Neuronal stem cell (in vitro differentiated cells): ENCODE measurements around the gene WDR20.

Experiments
- DNase-seq: peaks from one replicate; pipeline ENCODE4 v3.0.0-alpha.2; 2013; ENCODE audit warnings: low spot score
- H2AFZ ChIP-seq: one replicate; pipeline ENCODE4 v1.6.1; 2013; ENCODE audit warnings: mild to moderate bottlenecking, low read length, inconsistent platforms
- H2AK5ac ChIP-seq: 2 replicates; pipeline ENCODE4 v1.6.1; 2013; ENCODE audit warnings: low read depth, mild to moderate bottlenecking, inconsistent platforms, low read length, moderate library complexity, mixed read lengths
- H2BK120ac ChIP-seq: 2 replicates; pipeline ENCODE4 v1.6.1; 2013; ENCODE audit warnings: low read depth, mild to moderate bottlenecking, inconsistent platforms, low read length, moderate library complexity, mixed read lengths
- H2BK12ac ChIP-seq: one replicate; pipeline ENCODE4 v1.6.1; 2013; ENCODE audit warnings: low read length, inconsistent platforms
- H2BK15ac ChIP-seq: 2 replicates; pipeline ENCODE4 v1.6.1; 2013; ENCODE audit warnings: mild to moderate bottlenecking, low read length, inconsistent platforms, mixed read lengths
- H2BK5ac ChIP-seq: one replicate; pipeline ENCODE4 v1.6.1; 2013; ENCODE audit warnings: inconsistent platforms, mild to moderate bottlenecking, low read length, moderate library complexity
- H3K14ac ChIP-seq: one replicate; pipeline ENCODE4 v1.6.1; 2013; ENCODE audit warnings: low read length, inconsistent platforms
- H3K18ac ChIP-seq: 2 replicates; pipeline ENCODE4 v1.6.1; 2013; ENCODE audit warnings: low read length, inconsistent platforms
- H3K23ac ChIP-seq: 2 replicates; pipeline ENCODE4 v1.6.1; 2013; ENCODE audit warnings: low read depth, mild to moderate bottlenecking, mixed read lengths, low read length, inconsistent platforms; ENCODE audit not compliant: poor library complexity
- H3K27ac ChIP-seq: replicated peaks from 3 replicates; pipeline ENCODE4 v1.5.1; 2013; ENCODE audit warnings: low read length, inconsistent platforms
- H3K27me3 ChIP-seq, 3 experiments: 2 replicates each; pipeline ENCODE4 v1.6.1; 2013; ENCODE audit warnings: low read length in 3 of 3, mild to moderate bottlenecking in 2 of 3, inconsistent platforms in 1 of 3, low read depth in 1 of 3, mixed read lengths in 1 of 3, moderate library complexity in 1 of 3; ENCODE audit not compliant: control insufficient read depth in 3 of 3, insufficient read depth in 3 of 3
- H3K36me3 ChIP-seq, 2 donors: replicated peaks in 1 of 2; 2 replicates each; pipeline ENCODE4 v1.6.1; 2013; ENCODE audit warnings: low read length in 2 of 2; ENCODE audit not compliant: control insufficient read depth in 2 of 2, insufficient read depth in 2 of 2
- H3K4ac ChIP-seq: 2 replicates; pipeline ENCODE4 v1.6.1; 2013; ENCODE audit warnings: inconsistent platforms, mild to moderate bottlenecking, low read length, moderate library complexity
- H3K4me1 ChIP-seq, 2 donors: 1 replicate in 1 of 2; 2 replicates in 1 of 2; pipeline ENCODE4 v1.6.1; 2013; ENCODE audit warnings: low read length in 2 of 2, low read depth in 1 of 2; ENCODE audit not compliant: control insufficient read depth in 2 of 2, insufficient read depth in 1 of 2
- H3K4me2 ChIP-seq: one replicate; pipeline ENCODE4 v1.6.1; 2013; ENCODE audit warnings: mild to moderate bottlenecking, low read length, inconsistent platforms; ENCODE audit not compliant: insufficient read depth, poor library complexity, severe bottlenecking
- H3K4me3 ChIP-seq, 2 donors: 2 replicates each; pipeline ENCODE4 v1.5.1; 2013; ENCODE audit warnings: low read length in 2 of 2, mild to moderate bottlenecking in 2 of 2, inconsistent platforms in 1 of 2, moderate library complexity in 1 of 2
- H3K79me1 ChIP-seq: one replicate; pipeline ENCODE4 v1.6.1; 2013; ENCODE audit warnings: low read depth, mild to moderate bottlenecking, inconsistent platforms, low read length, moderate library complexity
- H3K9ac ChIP-seq: one replicate; pipeline ENCODE4 v1.6.1; 2013; ENCODE audit warnings: mild to moderate bottlenecking, low read depth, low read length, inconsistent platforms; ENCODE audit not compliant: poor library complexity
- H3K9me3 ChIP-seq, 2 donors: replicated peaks in 1 of 2; 2 replicates each; pipeline versions ENCODE3 to v1.6.1; 2013; ENCODE audit warnings: low read length in 2 of 2, mild to moderate bottlenecking in 2 of 2, inconsistent platforms in 1 of 2, low read depth in 1 of 2, mixed read lengths in 1 of 2, moderate library complexity in 1 of 2; ENCODE audit not compliant: control insufficient read depth in 2 of 2, insufficient read depth in 1 of 2
- H4K8ac ChIP-seq: one replicate; pipeline ENCODE4 v1.6.1; 2013; ENCODE audit warnings: low read depth, mild to moderate bottlenecking, inconsistent platforms, low read length, moderate library complexity
- H4K91ac ChIP-seq: one replicate; pipeline ENCODE4 v1.6.1; 2013; ENCODE audit warnings: low read length, low read depth, mild to moderate bottlenecking, inconsistent platforms; ENCODE audit not compliant: poor library complexity
- WGBS, 2 donors: extraction: QIAGEN DNeasy Blood & Tissue Kit; methylation state at CpG; one replicate each; pipeline ENCODE4 v1.1.7; 2013; ENCODE audit warnings: missing lambda C conversion rate in 2 of 2, mixed read lengths in 1 of 2; ENCODE audit not compliant: insufficient read length in 2 of 2, insufficient replicate concordance in 1 of 2; ENCODE audit errors: extremely low coverage in 2 of 2; 5-methylcytosine and 5-hydroxymethylcytosine counted together

The WDR20 gene

DNA sequence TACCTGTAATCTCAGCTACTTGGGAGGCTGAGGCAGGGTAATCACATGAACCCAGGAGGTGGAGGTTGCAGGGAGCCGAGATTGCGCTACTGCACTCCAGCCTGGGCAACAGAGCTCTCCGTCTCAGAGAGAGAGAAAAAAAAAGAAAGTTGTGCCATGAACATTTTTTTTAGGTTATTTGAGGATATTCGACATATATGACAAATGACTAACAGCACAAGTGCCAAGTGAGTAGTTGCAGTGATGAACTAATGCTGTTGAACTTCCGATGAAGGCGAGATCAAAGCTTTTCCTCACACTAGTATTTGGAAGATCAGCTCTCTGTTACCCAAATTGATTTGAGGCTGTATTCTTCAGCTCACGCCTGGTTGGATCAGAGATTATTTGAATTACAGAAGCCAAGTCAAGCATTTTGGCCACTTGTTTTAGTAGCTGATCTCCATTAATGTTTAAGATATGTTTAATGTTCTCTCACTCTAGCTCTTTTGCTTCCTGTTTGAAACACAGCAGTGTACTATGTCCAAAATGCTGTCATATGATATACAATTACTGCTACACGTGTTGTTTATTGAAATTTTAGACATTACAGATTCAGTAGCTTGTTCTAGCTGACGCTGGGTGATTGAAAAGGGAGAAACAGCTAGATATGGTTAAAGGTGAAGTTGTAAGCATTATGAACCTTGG lies 43.4 kb downstream of the WDR20 start:
- Histone ChIP-seq H4K8ac (no peak overlapping the region), H3K23ac (no peak overlapping the region), H4K91ac (no peak overlapping the region), H2AFZ (no peak overlapping the region), H3K9me3 (no peaks in the 10 kb centered on the region), H3K18ac (no peak overlapping the region), H3K27ac (peak overlapping the region; percentile 12), H3K9ac (no peak overlapping the region), H3K4ac (no peak overlapping the region), H2AK5ac (no peak overlapping the region), H3K4me3 (no peak overlapping the region), H3K4me2 (no peak overlapping the region), H2BK15ac (no peak overlapping the region), H3K4me1 (peaks cover 15 to 30% of the 10 kb centered on the region in 2 donors), H3K14ac (no peak overlapping the region), H3K36me3 (no peaks in the 10 kb centered on the region), H3K27me3 (no peaks in the 10 kb centered on the region), H2BK5ac (no peak overlapping the region), H2BK12ac (no peak overlapping the region), H2BK120ac (no peak overlapping the region), H3K79me1 (peaks cover 4% of the 10 kb centered on the region)
- DNase-seq = no peak
- no CpG with 5 or more reads among the region's 9 CpGs for WGBS, 2 donors

DNA sequence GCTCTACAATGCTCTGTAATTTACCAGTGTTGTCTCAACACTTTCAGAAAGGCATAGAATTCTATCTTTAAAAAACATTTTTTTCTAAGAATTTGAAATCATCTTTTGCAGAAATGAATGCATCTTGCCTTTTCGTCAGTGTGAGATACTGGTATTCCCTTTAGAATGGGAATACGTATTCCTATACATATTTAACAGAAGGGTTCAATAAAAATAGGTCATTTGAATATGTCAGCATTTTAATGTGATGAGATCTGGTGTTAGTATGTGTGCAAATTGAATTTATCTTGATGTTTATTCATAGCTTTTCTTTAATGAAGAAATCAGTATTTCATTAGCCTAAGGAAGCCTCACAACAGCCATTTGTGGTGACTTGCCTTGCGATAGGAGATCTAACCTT lies 44.2 kb downstream of the WDR20 start:
- Histone ChIP-seq H2AFZ (no peak overlapping the region), H3K4me3 (no peak overlapping the region), H3K9ac (no peak overlapping the region), H4K8ac (no peak overlapping the region), H3K18ac (no peak overlapping the region), H3K27ac (peak overlapping the region; percentile 11), H2BK12ac (no peak overlapping the region), H3K4ac (no peak overlapping the region), H2BK15ac (no peak overlapping the region), H3K23ac (no peak overlapping the region), H3K27me3 (no peaks in the 10 kb centered on the region), H2BK120ac (no peak overlapping the region), H3K4me1 (peaks cover 15 to 30% of the 10 kb centered on the region in 2 donors), H4K91ac (no peak overlapping the region), H2BK5ac (no peak overlapping the region), H3K14ac (no peak overlapping the region), H3K79me1 (peaks cover 2% of the 10 kb centered on the region), H3K36me3 (no peaks in the 10 kb centered on the region), H3K4me2 (no peak overlapping the region), H2AK5ac (no peak overlapping the region), H3K9me3 (no peaks in the 10 kb centered on the region)
- WGBS, 2 donors = no CpG with 5 or more reads among the region's 3 CpGs
- no peak for DNase-seq

GRCh38 chr14:102184316-102185035 lies 44.8 kb downstream of the WDR20 start:
- no peak overlapping the region for H2BK15ac ChIP-seq
- no peaks in the 10 kb centered on the region for H3K9me3 ChIP-seq
- peak; percentile 52 for DNase-seq
- H3K27me3 ChIP-seq = no peaks in the 10 kb centered on the region
- H3K36me3 ChIP-seq = no peaks in the 10 kb centered on the region
- no peak overlapping the region for H3K9ac ChIP-seq
- H3K27ac ChIP-seq = peak overlapping the region; percentile 11
- H2AK5ac ChIP-seq = no peak overlapping the region
- H2BK120ac ChIP-seq = no peak overlapping the region
- no peak overlapping the region for H4K91ac ChIP-seq
- H3K14ac ChIP-seq = no peak overlapping the region
- peaks cover 15 to 30% of the 10 kb centered on the region in 2 donors for H3K4me1 ChIP-seq
- H3K79me1 ChIP-seq = peaks cover 2% of the 10 kb centered on the region
- peak overlapping the region in 1 of 2 donors; percentile 4 for H3K4me3 ChIP-seq
- no peak overlapping the region for H3K18ac ChIP-seq
- no peak overlapping the region for H3K4ac ChIP-seq
- H2BK5ac ChIP-seq = no peak overlapping the region
- H4K8ac ChIP-seq = no peak overlapping the region
- H2AFZ ChIP-seq = peak overlapping the region; percentile 43
- WGBS, 2 donors = no CpG with 5 or more reads among the region's 14 CpGs
- H2BK12ac ChIP-seq = no peak overlapping the region
- peak overlapping the region; percentile 40 for H3K4me2 ChIP-seq
- H3K23ac ChIP-seq = no peak overlapping the region

DNA sequence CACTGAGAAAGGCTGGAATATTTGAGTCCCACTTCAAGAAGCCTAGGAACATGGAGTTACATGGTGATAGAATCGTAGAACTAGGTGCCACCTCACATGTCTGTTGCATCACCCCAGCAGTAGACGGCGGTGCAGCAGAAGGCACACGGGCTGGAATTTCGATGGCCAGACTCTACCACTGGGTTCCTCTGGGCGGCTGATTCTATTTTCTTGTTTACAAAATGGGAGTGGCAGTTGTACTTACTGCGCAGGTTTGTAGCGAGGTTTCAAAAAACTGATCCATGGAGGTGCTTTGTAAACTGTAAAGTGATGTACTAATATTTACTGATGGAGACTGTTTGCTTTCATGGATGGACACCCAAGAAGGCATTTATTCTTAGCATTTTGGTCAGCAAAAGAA lies 45.7 kb downstream of the WDR20 start:
- H3K9me3 ChIP-seq = no peaks in the 10 kb centered on the region
- peaks cover 4% of the 10 kb centered on the region for H3K79me1 ChIP-seq
- no peak overlapping the region for H3K23ac ChIP-seq
- H2AK5ac ChIP-seq = no peak overlapping the region
- H3K14ac ChIP-seq = no peak overlapping the region
- no peak overlapping the region for H2BK120ac ChIP-seq
- H3K4me3 ChIP-seq = no peak overlapping the region
- H2AFZ ChIP-seq = no peak overlapping the region
- no peak overlapping the region for H3K4ac ChIP-seq
- H3K27me3 ChIP-seq = no peaks in the 10 kb centered on the region
- H3K4me2 ChIP-seq = no peak overlapping the region
- H2BK15ac ChIP-seq = no peak overlapping the region
- no peak overlapping the region for H2BK5ac ChIP-seq
- H3K9ac ChIP-seq = no peak overlapping the region
- peaks cover 17 to 30% of the 10 kb centered on the region in 2 donors for H3K4me1 ChIP-seq
- H4K8ac ChIP-seq = no peak overlapping the region
- no peak overlapping the region for H2BK12ac ChIP-seq
- H3K27ac ChIP-seq = no peak overlapping the region
- no peak overlapping the region for H4K91ac ChIP-seq
- DNase-seq = no peak
- H3K18ac ChIP-seq = no peak overlapping the region
- H3K36me3 ChIP-seq = peaks cover 0 to 2% of the 10 kb centered on the region in 2 donors
- no CpG with 5 or more reads among the region's 8 CpGs for WGBS, 2 donors
